LNCaP clone FGC (cell line): ENCODE results near the gene CHMP3.

ENCODE experiments used
- DNase-seq: peaks from one replicate; pipeline ENCODE4 v3.0.0-alpha.2; 2011; ENCODE audit warnings: low read depth
- H3K4me3 ChIP-seq: 2 replicates; pipeline ENCODE4 v1.5.1; 2011; ENCODE audit warnings: mild to moderate bottlenecking, low read depth, low read length, control low read depth
- CTCF ChIP-seq: IDR thresholded peaks from 2 replicates; pipeline ENCODE4 v1.5.1; 2012; ENCODE audit warnings: mild to moderate bottlenecking; ENCODE audit not compliant: control insufficient read depth, insufficient read depth; ENCODE audit errors: extremely low read depth

Gene CHMP3

GRCh38 chr2:86477349-86477748, 85.9 kb downstream of the CHMP3 start:
- DNase-seq = no peak
- no peak overlapping the region for H3K4me3 ChIP-seq
- no peak for TF ChIP-seq CTCF

GRCh38 chr2:86476918-86477317, 86.3 kb downstream of the CHMP3 start:
- no peak for TF ChIP-seq CTCF

GRCh38 chr2:86476092-86476491, 87.2 kb downstream of the CHMP3 start:
- no peak overlapping the region for H3K4me3 ChIP-seq
- DNase-seq = no peak
- no peak for TF ChIP-seq CTCF

More at GRCh38 chr2:86476918-86477317, 86.3 kb downstream of the CHMP3 start:
- DNase-seq = no peak
- no peak overlapping the region for H3K4me3 ChIP-seq

GRCh38 chr2:86471637-86472036, 91.6 kb downstream of the CHMP3 start:
- no peak for DNase-seq
- no peak overlapping the region for H3K4me3 ChIP-seq
- no peak for TF ChIP-seq CTCF

GRCh38 chr2:86470890-86471289, 92.4 kb downstream of the CHMP3 start:
- peak; percentile 26 for DNase-seq
- no peak for TF ChIP-seq CTCF

GRCh38 chr2:86468162-86469033, 94.8 kb downstream of the CHMP3 start:
- no peak for DNase-seq
- no peak for TF ChIP-seq CTCF

More at GRCh38 chr2:86470890-86471289, 92.4 kb downstream of the CHMP3 start:
- no peak overlapping the region for H3K4me3 ChIP-seq

GRCh38 chr2:86466306-86466705, 96.9 kb downstream of the CHMP3 start:
- no peak for TF ChIP-seq CTCF
- no peak overlapping the region for H3K4me3 ChIP-seq

More at GRCh38 chr2:86468162-86469033, 94.8 kb downstream of the CHMP3 start:
- no peak overlapping the region for H3K4me3 ChIP-seq

More at GRCh38 chr2:86466306-86466705, 96.9 kb downstream of the CHMP3 start:
- no peak for DNase-seq
